ENCODE data around the gene HS3ST3A1. TPM values are rescaled to one million over a fixed set of nuclear protein-coding genes. Genes with fewer than 3 reads are reported as not detected.
A peak's percentile ranks its signal among the peaks of the same experiment; 100 is the strongest.

HS3ST3A1 gene
- total RNA-seq, 1 donor from 2014 or later = 8.8 TPM

GRCh38 chr17:13562271-13562800 is 39.4 kb downstream of the HS3ST3A1 start:
- H3K27me3 Mint-ChIP-seq (ENCODE audit: low read depth) = no peaks in the 10 kb centered on the region
- TF ChIP-seq CTCF (IDR thresholded peaks at IDR 0.05) = no peak
- DNase-seq (ENCODE audit: low spot score) = no peak
- peaks cover 5% of the 10 kb centered on the region for H3K9me3 Mint-ChIP-seq (ENCODE audit: low read depth)
- peak overlapping the region; percentile 59 for H3K4me3 Mint-ChIP-seq (ENCODE audit: unreplicated experiment)
- H3K36me3 Mint-ChIP-seq (ENCODE audit: low read depth) = peaks cover 3% of the 10 kb centered on the region
- peaks cover 51% of the 10 kb centered on the region for H3K4me1 Mint-ChIP-seq (ENCODE audit: low read depth)
- peak overlapping the region; percentile 99 for H3K27ac Mint-ChIP-seq (ENCODE audit: unreplicated experiment)

DNA sequence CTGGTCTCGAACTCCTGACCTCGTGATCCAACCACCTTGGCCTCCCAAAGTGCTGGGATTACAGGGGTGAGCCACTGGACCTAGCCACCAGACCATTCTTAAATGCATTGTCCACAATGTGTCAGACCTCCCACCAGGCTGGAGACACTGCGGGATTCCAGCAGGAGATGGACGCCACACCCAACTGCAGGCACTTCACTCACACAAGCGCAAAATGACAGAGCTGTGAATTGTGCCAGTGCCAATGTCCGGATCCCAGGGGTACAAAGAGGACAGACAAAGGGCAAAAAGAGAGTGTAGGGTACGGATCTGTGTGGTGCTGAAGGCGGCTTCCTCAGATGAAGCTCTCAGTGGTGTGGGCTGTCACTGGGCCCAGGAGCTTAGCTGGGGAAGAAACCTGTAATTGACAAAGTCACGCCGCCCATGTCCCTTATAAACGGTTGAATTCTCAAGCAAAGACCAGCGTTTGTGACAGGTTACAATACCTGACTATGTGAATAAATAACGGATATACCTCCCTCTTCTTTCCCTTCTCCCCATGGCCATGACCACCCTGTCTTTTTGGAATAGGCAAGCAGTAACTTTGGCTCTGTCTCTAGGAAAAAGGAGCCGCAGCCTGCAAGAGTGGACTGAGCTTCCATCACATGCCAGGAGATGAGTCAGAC is 40.0 kb downstream of the HS3ST3A1 start:
- H3K27ac Mint-ChIP-seq (ENCODE audit: unreplicated experiment) = peak overlapping the region; percentile 99
- no peak for TF ChIP-seq CTCF (IDR thresholded peaks at IDR 0.05)
- no peaks in the 10 kb centered on the region for H3K27me3 Mint-ChIP-seq (ENCODE audit: low read depth)
- H3K36me3 Mint-ChIP-seq (ENCODE audit: low read depth) = peaks cover 4% of the 10 kb centered on the region
- H3K9me3 Mint-ChIP-seq (ENCODE audit: low read depth) = peaks cover 3% of the 10 kb centered on the region
- peaks cover 57% of the 10 kb centered on the region for H3K4me1 Mint-ChIP-seq (ENCODE audit: low read depth)
- peak overlapping the region; percentile 59 for H3K4me3 Mint-ChIP-seq (ENCODE audit: unreplicated experiment)
- DNase-seq (ENCODE audit: low spot score) = no peak

- TF ChIP-seq CTCF (IDR thresholded peaks at IDR 0.05) = no peak
- Mint-ChIP-seq H3K36me3 (ENCODE audit: low read depth) (peaks cover 2% of the 10 kb centered on the region), H3K4me1 (ENCODE audit: low read depth) (peaks cover 58% of the 10 kb centered on the region)
These were observed 40.8 kb downstream of the HS3ST3A1 start for GRCh38 chr17:13560935-13561334.

DNA sequence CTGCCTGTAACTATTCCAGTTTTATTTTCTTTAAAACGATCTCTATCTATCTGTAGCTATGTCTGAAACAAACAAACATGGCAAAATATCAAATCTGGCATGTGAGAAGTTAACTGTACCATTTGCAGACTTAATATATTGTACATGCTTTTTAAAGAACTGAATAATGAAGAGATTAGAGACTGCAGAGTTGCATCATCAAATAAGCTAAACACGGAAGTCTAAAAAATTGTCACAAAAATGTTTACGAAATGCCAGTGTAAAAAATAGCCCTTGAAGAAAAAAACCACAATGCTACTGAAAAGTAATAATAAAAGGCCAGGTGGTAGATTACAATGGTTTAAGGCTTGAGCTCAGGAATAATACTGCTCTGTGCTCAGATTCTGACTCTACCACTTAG is 43.1 kb downstream of the HS3ST3A1 start:
- Mint-ChIP-seq H3K27me3 (ENCODE audit: low read depth) (no peaks in the 10 kb centered on the region), H3K4me1 (ENCODE audit: low read depth) (peaks cover 57% of the 10 kb centered on the region), H3K27ac (ENCODE audit: unreplicated experiment) (no peak overlapping the region), H3K4me3 (ENCODE audit: unreplicated experiment) (no peak overlapping the region), H3K36me3 (ENCODE audit: low read depth) (peaks cover 3% of the 10 kb centered on the region), H3K9me3 (ENCODE audit: low read depth) (no peaks in the 10 kb centered on the region)
- TF ChIP-seq CTCF (IDR thresholded peaks at IDR 0.05) = no peak
- DNase-seq (ENCODE audit: low spot score) = no peak

More at GRCh38 chr17:13560935-13561334, 40.8 kb downstream of the HS3ST3A1 start:
- no peaks in the 10 kb centered on the region for H3K9me3 Mint-ChIP-seq (ENCODE audit: low read depth)
- H3K27ac Mint-ChIP-seq (ENCODE audit: unreplicated experiment) = peak overlapping the region; percentile 99
- no peak overlapping the region for H3K4me3 Mint-ChIP-seq (ENCODE audit: unreplicated experiment)
- DNase-seq (ENCODE audit: low spot score) = no peak
- H3K27me3 Mint-ChIP-seq (ENCODE audit: low read depth) = no peaks in the 10 kb centered on the region

GRCh38 chr17:13557077-13557476 is 44.7 kb downstream of the HS3ST3A1 start:
- Mint-ChIP-seq H3K4me1 (ENCODE audit: low read depth) (peaks cover 42% of the 10 kb centered on the region), H3K27ac (ENCODE audit: unreplicated experiment) (peak overlapping the region; percentile 63)

More at GRCh38 chr17:13557077-13557476, 44.7 kb downstream of the HS3ST3A1 start:
- peaks cover 3% of the 10 kb centered on the region for H3K9me3 Mint-ChIP-seq (ENCODE audit: low read depth)
- no peak for DNase-seq (ENCODE audit: low spot score)
- H3K4me3 Mint-ChIP-seq (ENCODE audit: unreplicated experiment) = no peak overlapping the region
- no peaks in the 10 kb centered on the region for H3K27me3 Mint-ChIP-seq (ENCODE audit: low read depth)
- no peak for TF ChIP-seq CTCF (IDR thresholded peaks at IDR 0.05)
- H3K36me3 Mint-ChIP-seq (ENCODE audit: low read depth) = peaks cover 7% of the 10 kb centered on the region
